ENCODE results near the gene NFIC. TPM values are rescaled to one million over a fixed set of nuclear protein-coding genes. Genes with fewer than 3 reads are reported as not detected.
"Not testable (repeated sequence)": the region's sequence is repeated elsewhere in the genome, so short reads cannot be mapped to it uniquely, and the experiment has no call there.

NFIC gene
- total RNA-seq, 8 experiments from 2014 or later = 0.82 to 77.5 (median 6.3) TPM

GRCh38 chr19:3500429-3501101 lies 134.2 kb downstream of the NFIC start, which contains the start of gene DOHH:
TSS of gene DOHH (minus strand) at chr19:3500674. CDS start at chr19:3496814, 3,860 bp downstream.
- Histone ChIP-seq H3K4me1 (replicated peaks in 1 of 2) (peaks cover 8 to 10% of the 10 kb centered on the region in 2 donors), H3K4me3 (peak within 1 kb of the TSS; percentile 68 to 100 (median 81)), H3K27ac (peak within 1 kb of the TSS; percentile 99 to 100)
- in situ Hi-C loops (cut with MboI; ENCODE audit: low pct_unique_long_range_greater_than_20kb in 2 of 9, low sequenced_read_pairs in 9 of 9, unreplicated experiment in 9 of 9) = no loop called here
- ATAC-seq (replicated peaks in 6 of 8) = peak; percentile 90 to 96 (median 92)
- 0 to 4% (median 0%) methylated on average over 2 to 25 of the region's 52 CpGs; no CpG with 5 or more reads in 5 of the 10 experiments for WGBS, 10 experiments

- in situ Hi-C loops (cut with MboI; ENCODE audit: low pct_unique_long_range_greater_than_20kb in 2 of 9, low sequenced_read_pairs in 9 of 9, unreplicated experiment in 9 of 9) = no loop called here
- 80 to 100% (median 100%) methylated on average over 1 to 2 of the region's 3 CpGs; no CpG with 5 or more reads in 4 of the 10 experiments for WGBS, 10 experiments
- peaks cover 10 to 11% of the 10 kb centered on the region in 2 donors for H3K4me1 ChIP-seq (replicated peaks in 1 of 2)
- ATAC-seq (replicated peaks in 6 of 8) = no peak
- no peak overlapping the region for H3K4me3 ChIP-seq
- no peak overlapping the region for H3K27ac ChIP-seq
These were observed 135.4 kb downstream of the NFIC start for GRCh38 chr19:3501780-3502179.

- 61 to 94% (median 83%) methylated on average over 2 to 9 of the region's 13 CpGs; no CpG with 5 or more reads in 2 of the 10 experiments for WGBS, 10 experiments
- Histone ChIP-seq H3K4me3 (no peak overlapping the region), H3K27ac (no peak overlapping the region), H3K4me1 (replicated peaks in 1 of 2) (peaks cover 16 to 20% of the 10 kb centered on the region in 2 donors)
- in situ Hi-C loops (cut with MboI; ENCODE audit: low pct_unique_long_range_greater_than_20kb in 2 of 9, low sequenced_read_pairs in 9 of 9, unreplicated experiment in 9 of 9) = no loop called here
- no peak for ATAC-seq (replicated peaks in 6 of 8)
These were observed 136.7 kb downstream of the NFIC start for GRCh38 chr19:3503036-3503572.

- in situ Hi-C loops (cut with MboI; ENCODE audit: low pct_unique_long_range_greater_than_20kb in 2 of 9, low sequenced_read_pairs in 9 of 9, unreplicated experiment in 9 of 9) = no loop called here
- ATAC-seq (replicated peaks in 6 of 8) = no peak
These were observed 138.4 kb downstream of the NFIC start for GRCh38 chr19:3504735-3505134.

GRCh38 chr19:3505598-3506383 lies 139.4 kb downstream of the NFIC start, which contains the start of gene FZR1:
TSS of gene FZR1 (plus strand) at chr19:3506311. CDS start at chr19:3522990, 16,679 bp downstream.
- peak within 1 kb of the TSS; percentile 86 to 94 for H3K27ac ChIP-seq
- ATAC-seq (replicated peaks in 6 of 8) = peak; percentile 86 to 96 (median 90)
- WGBS, 10 experiments = 3 to 70% (median 15%) methylated on average over 2 to 6 of the region's 79 CpGs; no CpG with 5 or more reads in 4 of the 10 experiments
- H3K4me1 ChIP-seq (replicated peaks in 1 of 2) = peaks cover 14 to 20% of the 10 kb centered on the region in 2 donors
- peak within 1 kb of the TSS; percentile 68 to 92 (median 80) for H3K4me3 ChIP-seq
- in situ Hi-C loops (cut with MboI; ENCODE audit: low pct_unique_long_range_greater_than_20kb in 2 of 9, low sequenced_read_pairs in 9 of 9, unreplicated experiment in 9 of 9) = no loop called here

More at GRCh38 chr19:3504735-3505134, 138.4 kb downstream of the NFIC start:
- peaks cover 14 to 21% of the 10 kb centered on the region in 2 donors for H3K4me1 ChIP-seq (replicated peaks in 1 of 2)
- 50 to 100% (median 98%) methylated on average over 1 to 5 of the region's 5 CpGs; no CpG with 5 or more reads in 2 of the 10 experiments for WGBS, 10 experiments
- H3K27ac ChIP-seq = no peak overlapping the region
- no peak overlapping the region for H3K4me3 ChIP-seq

GRCh38 chr19:3506384-3507340 lies 140.3 kb downstream of the NFIC start:
- ATAC-seq (replicated peaks in 6 of 8) = peak in 7 of 8 experiments; percentile 0 to 6 (median 2)
- peak overlapping the region; percentile 83 to 94 for H3K27ac ChIP-seq
- in situ Hi-C loops (cut with MboI; ENCODE audit: low pct_unique_long_range_greater_than_20kb in 2 of 9, low sequenced_read_pairs in 9 of 9, unreplicated experiment in 9 of 9) = no loop called here

GRCh38 chr19:3507371-3508120 lies 141.2 kb downstream of the NFIC start:
- H3K4me3 ChIP-seq = peak overlapping the region; percentile 68 to 92 (median 80)
- peak in 6 of 8 experiments; percentile 3 to 35 (median 32) for ATAC-seq (replicated peaks in 6 of 8)
- H3K27ac ChIP-seq = peak overlapping the region; percentile 83 to 94
- 0 to 4% (median 0%) methylated on average over 1 to 5 of the region's 31 CpGs; no CpG with 5 or more reads in 7 of the 10 experiments for WGBS, 10 experiments
- peaks cover 22 to 26% of the 10 kb centered on the region in 2 donors for H3K4me1 ChIP-seq (replicated peaks in 1 of 2)
- in situ Hi-C loops (cut with MboI; ENCODE audit: low pct_unique_long_range_greater_than_20kb in 2 of 9, low sequenced_read_pairs in 9 of 9, unreplicated experiment in 9 of 9) = no loop called here

More at GRCh38 chr19:3506384-3507340, 140.3 kb downstream of the NFIC start:
- no CpG with 5 or more reads among the region's 69 CpGs for WGBS, 10 experiments
- Histone ChIP-seq H3K4me3 (peak overlapping the region; percentile 68 to 92 (median 80)), H3K4me1 (replicated peaks in 1 of 2) (peaks cover 14 to 20% of the 10 kb centered on the region in 2 donors)

- ATAC-seq (replicated peaks in 6 of 8); in situ Hi-C loops (cut with MboI; ENCODE audit: low pct_unique_long_range_greater_than_20kb in 2 of 9, low sequenced_read_pairs in 9 of 9, unreplicated experiment in 9 of 9); H3K27ac ChIP-seq: not testable (repeated sequence)
- peaks cover 27 to 31% of the 10 kb centered on the region in 2 donors for H3K4me1 ChIP-seq (replicated peaks in 1 of 2)
- 25 to 100% (median 92%) methylated on average over 1 to 10 of the region's 18 CpGs; no CpG with 5 or more reads in 3 of the 10 experiments for WGBS, 10 experiments
- H3K4me3 ChIP-seq = peak overlapping the region in 4 of 5 donors; percentile 71 to 92 (median 86)
These were observed 141.8 kb downstream of the NFIC start for GRCh38 chr19:3508121-3508661.

GRCh38 chr19:3508771-3509535 lies 142.6 kb downstream of the NFIC start:
- Histone ChIP-seq H3K27ac (no peak overlapping the region), H3K4me1 (replicated peaks in 1 of 2) (peaks cover 27 to 33% of the 10 kb centered on the region in 2 donors), H3K4me3 (no peak overlapping the region)
- ATAC-seq (replicated peaks in 6 of 8) = no peak
- in situ Hi-C loops (cut with MboI; ENCODE audit: low pct_unique_long_range_greater_than_20kb in 2 of 9, low sequenced_read_pairs in 9 of 9, unreplicated experiment in 9 of 9) = no loop called here
- 70 to 100% (median 92%) methylated on average over 1 to 11 of the region's 23 CpGs; no CpG with 5 or more reads in 1 of the 10 experiments for WGBS, 10 experiments

- Histone ChIP-seq H3K4me3 (no peak overlapping the region), H3K4me1 (replicated peaks in 1 of 2) (peaks cover 31 to 39% of the 10 kb centered on the region in 2 donors), H3K27ac (no peak overlapping the region)
- in situ Hi-C loops (cut with MboI; ENCODE audit: low pct_unique_long_range_greater_than_20kb in 2 of 9, low sequenced_read_pairs in 9 of 9, unreplicated experiment in 9 of 9) = no loop called here
- ATAC-seq (replicated peaks in 6 of 8) = no peak
- WGBS, 10 experiments = 79 to 97% (median 89%) methylated on average over 3 to 12 of the region's 15 CpGs; no CpG with 5 or more reads in 4 of the 10 experiments
These were observed 143.2 kb downstream of the NFIC start for GRCh38 chr19:3509566-3509989.

Measured in motor neuron (in vitro differentiated cells).